ENCODE results near the gene CNIH3. TPM values are rescaled to one million over a fixed set of nuclear protein-coding genes. Genes with fewer than 3 reads are reported as not detected.

The CNIH3 gene
- total RNA-seq, 2 donors from 2014 or later = 0.33 to 1.3 TPM

DNA sequence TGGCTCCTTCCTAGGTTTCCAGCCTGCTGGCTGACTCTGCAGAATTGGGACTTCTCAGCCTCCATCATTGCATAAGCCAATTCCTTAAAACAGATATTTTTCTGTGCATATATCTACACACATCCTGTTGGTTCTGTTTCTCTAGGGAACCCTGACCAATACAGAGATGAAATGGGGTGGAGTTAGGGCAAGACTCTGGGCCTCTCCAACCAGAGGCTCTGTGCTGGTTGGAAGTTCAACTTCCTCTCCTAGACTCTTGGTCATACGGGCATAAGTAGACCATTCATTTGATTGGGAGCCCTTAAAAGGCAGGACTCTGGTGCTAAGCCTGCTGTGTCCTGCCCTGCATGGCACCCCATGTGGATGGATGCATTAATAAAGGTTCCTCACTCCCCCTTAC lies 55.0 kb downstream of the CNIH3 start:
- TF ChIP-seq, protein P1, sequence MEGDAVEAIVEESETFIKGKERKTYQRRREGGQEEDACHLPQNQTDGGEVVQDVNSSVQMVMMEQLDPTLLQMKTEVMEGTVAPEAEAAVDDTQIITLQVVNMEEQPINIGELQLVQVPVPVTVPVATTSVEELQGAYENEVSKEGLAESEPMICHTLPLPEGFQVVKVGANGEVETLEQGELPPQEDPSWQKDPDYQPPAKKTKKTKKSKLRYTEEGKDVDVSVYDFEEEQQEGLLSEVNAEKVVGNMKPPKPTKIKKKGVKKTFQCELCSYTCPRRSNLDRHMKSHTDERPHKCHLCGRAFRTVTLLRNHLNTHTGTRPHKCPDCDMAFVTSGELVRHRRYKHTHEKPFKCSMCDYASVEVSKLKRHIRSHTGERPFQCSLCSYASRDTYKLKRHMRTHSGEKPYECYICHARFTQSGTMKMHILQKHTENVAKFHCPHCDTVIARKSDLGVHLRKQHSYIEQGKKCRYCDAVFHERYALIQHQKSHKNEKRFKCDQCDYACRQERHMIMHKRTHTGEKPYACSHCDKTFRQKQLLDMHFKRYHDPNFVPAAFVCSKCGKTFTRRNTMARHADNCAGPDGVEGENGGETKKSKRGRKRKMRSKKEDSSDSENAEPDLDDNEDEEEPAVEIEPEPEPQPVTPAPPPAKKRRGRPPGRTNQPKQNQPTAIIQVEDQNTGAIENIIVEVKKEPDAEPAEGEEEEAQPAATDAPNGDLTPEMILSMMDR (IDR thresholded peaks at IDR 0.05) = no peak
- no peak for DNase-seq (ENCODE audit: low spot score)
- Histone ChIP-seq H3K9me3 (no peaks in the 10 kb centered on the region), H3K36me3 (no peaks in the 10 kb centered on the region), H3K27ac (no peak overlapping the region), H3K4me3 (no peak overlapping the region), H3K4me1 (no peaks in the 10 kb centered on the region), H3K27me3 (no peaks in the 10 kb centered on the region)

DNA sequence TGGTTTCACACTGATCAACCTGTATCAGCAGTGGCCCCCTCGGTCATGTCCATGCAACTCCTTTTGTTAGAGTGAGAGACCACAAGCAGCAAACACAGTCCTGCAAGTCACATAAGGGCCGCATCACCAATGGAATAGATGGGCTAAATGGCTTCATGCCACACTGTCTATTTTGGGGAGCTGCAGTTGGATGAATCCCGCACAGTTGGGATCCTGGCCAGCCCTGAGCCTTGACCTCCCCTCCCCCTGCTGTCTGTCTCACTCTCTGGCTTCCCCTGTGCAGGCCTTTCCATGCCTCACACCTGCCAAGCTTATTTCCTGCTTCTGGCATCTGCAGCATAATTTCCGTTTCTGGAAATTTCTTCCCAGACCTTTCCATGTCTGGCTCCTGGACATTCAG lies 57.0 kb downstream of the CNIH3 start:
- Histone ChIP-seq H3K27ac (no peak overlapping the region), H3K36me3 (no peaks in the 10 kb centered on the region), H3K9me3 (no peaks in the 10 kb centered on the region), H3K27me3 (no peaks in the 10 kb centered on the region), H3K4me1 (no peaks in the 10 kb centered on the region), H3K4me3 (no peak overlapping the region)
- DNase-seq (ENCODE audit: low spot score) = no peak
- TF ChIP-seq, protein P1 (IDR thresholded peaks at IDR 0.05) = no peak

DNA sequence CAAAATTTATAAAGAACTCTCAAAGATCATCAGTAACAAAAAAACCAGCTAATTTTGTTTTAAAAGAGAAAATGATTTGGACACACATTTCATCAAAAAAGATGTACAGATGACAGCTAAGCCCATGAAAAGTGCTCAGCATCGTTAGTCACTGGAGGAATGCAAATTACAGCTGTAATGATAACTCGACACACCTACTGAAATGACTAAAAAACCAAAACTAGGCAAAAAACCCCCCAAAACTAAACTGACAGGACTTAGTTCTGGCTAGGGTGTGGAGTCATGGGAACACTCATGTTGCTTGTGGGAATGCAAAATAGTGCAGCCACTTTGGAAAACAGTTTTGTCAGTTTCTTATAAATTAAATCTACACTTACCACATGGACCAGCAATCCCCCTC lies 59.5 kb downstream of the CNIH3 start:
- TF ChIP-seq, protein P1 (IDR thresholded peaks at IDR 0.05) = no peak
- no peaks in the 10 kb centered on the region for H3K9me3 ChIP-seq
- no peak for DNase-seq (ENCODE audit: low spot score)
- H3K27me3 ChIP-seq = no peaks in the 10 kb centered on the region
- H3K27ac ChIP-seq = no peak overlapping the region
- H3K4me3 ChIP-seq = no peak overlapping the region
- no peaks in the 10 kb centered on the region for H3K36me3 ChIP-seq
- no peaks in the 10 kb centered on the region for H3K4me1 ChIP-seq

DNA sequence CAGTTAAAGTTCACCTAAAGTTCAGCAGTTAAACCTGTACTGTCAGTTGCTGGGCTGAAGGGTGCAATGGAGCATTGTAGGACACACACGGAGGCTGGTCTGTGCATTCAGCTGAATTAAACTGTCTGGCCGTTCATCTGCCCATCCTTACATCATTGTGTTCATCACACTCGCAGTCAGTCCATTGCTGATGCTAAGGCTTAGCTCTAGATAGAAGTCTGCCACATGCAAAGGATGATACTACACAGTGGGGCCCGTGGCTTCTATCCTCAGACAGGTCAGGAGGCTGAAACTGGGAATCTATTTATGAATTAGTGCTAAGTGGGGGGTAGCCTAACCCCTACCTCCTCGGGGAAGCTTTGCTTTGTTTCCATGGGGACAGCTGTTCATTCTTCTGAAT lies 60.4 kb downstream of the CNIH3 start:
- no peak for DNase-seq (ENCODE audit: low spot score)
- TF ChIP-seq, protein P1 (IDR thresholded peaks at IDR 0.05) = no peak
- H3K27me3 ChIP-seq = no peaks in the 10 kb centered on the region
- no peaks in the 10 kb centered on the region for H3K36me3 ChIP-seq
- H3K4me3 ChIP-seq = no peak overlapping the region
- no peak overlapping the region for H3K27ac ChIP-seq
- no peaks in the 10 kb centered on the region for H3K4me1 ChIP-seq
- H3K9me3 ChIP-seq = no peaks in the 10 kb centered on the region

DNA sequence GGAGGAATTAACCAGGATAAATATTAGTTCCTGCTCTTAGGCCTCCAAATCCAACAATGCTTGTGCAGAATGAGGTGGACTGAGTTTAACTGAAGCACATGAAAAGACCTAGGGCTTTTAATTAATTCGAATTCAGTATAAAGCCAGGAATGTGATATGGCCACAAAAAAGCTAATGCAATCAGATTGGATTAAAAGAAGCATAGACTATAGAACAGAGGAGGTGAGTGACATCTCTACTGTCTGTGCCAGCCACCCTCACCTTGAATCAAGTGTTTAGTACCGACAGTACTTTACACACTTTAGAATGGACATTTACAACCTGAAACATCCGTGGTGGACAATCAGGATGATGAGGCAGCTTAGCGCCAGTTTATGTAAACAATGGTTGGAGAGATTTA lies 62.1 kb downstream of the CNIH3 start:
- no peaks in the 10 kb centered on the region for H3K9me3 ChIP-seq
- H3K36me3 ChIP-seq = no peaks in the 10 kb centered on the region
- H3K27me3 ChIP-seq = no peaks in the 10 kb centered on the region
- TF ChIP-seq, protein P1 (IDR thresholded peaks at IDR 0.05) = no peak
- DNase-seq (ENCODE audit: low spot score) = no peak
- no peak overlapping the region for H3K27ac ChIP-seq
- no peaks in the 10 kb centered on the region for H3K4me1 ChIP-seq
- no peak overlapping the region for H3K4me3 ChIP-seq

DNA sequence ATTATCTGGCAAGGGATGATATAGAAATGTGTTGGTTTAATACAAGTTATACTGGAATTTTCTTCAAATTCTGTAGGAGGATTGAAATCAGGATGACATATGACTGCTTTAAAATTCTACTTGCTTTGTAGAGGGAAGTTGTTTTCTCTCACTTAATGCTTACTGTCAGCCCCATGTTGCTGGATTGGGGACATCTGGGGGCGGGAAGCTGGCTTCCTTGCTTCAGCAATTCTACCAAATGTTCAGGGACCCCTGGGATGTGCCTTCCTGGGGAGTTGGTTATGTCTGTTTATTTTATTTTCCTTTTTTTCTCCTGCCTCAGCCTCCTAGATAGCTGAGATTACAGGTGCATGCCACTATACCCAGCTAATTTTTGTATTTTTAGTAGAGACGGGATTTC lies 63.5 kb downstream of the CNIH3 start:
- H3K4me3 ChIP-seq = no peak overlapping the region
- H3K9me3 ChIP-seq = no peaks in the 10 kb centered on the region
- TF ChIP-seq, protein P1 (IDR thresholded peaks at IDR 0.05) = no peak
- no peaks in the 10 kb centered on the region for H3K4me1 ChIP-seq
- no peaks in the 10 kb centered on the region for H3K27me3 ChIP-seq
- no peak overlapping the region for H3K27ac ChIP-seq
- no peak for DNase-seq (ENCODE audit: low spot score)
- no peaks in the 10 kb centered on the region for H3K36me3 ChIP-seq
